HG02981 (cell line): ENCODE measurements around the gene SUMO2.
A peak's percentile ranks its signal among the peaks of the same experiment; 100 is the strongest.
"Not testable (repeated sequence)": the region's sequence is repeated elsewhere in the genome, so short reads cannot be mapped to it uniquely, and the experiment has no call there.

Experiments used
- ATAC-seq: cut with Tn5 transposase; IDR thresholded peaks from one replicate; pipeline ENCODE4 v1.9.1; 2021; ENCODE audit warnings: mild to moderate bottlenecking, moderate library complexity; ENCODE audit not compliant: unreplicated experiment

SUMO2 gene

GRCh38 chr17:75146592-75146991 is 36.2 kb downstream of the SUMO2 start:
- ATAC-seq = no peak

DNA sequence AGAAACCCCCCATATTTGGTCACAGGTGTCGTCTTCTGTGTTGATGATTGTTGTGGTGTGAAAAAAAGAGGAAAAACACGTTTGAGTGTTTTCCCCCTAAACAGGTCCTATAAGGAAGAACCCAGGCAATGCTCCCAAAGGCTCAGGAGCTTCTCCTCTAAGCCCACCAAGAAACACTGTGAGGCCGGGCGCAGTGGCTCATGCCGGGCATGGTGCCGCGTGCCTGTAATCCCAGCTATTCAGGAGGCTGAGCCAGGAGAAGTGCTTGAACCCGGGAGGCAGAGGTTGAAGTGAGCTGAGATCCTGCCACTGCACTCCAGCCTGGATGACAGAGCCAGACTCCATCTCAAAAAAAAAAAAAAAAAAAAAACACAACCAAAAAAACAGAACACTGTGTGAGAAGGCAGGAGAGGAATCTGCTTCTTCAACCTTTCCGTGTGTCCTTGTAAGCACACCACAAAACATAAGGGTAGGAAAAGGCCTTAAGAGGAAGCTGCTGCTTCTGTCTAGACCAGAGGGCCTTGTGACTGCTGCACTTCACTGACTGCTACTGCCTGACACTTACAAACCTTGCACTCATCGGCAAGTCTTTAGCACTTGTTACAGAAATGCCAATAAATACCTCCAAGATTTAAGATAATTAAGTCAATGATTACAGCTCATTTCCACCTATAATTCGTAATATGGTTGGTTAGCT is 37.8 kb downstream of the SUMO2 start:
- ATAC-seq = no peak

GRCh38 chr17:75142236-75142971 is 40.4 kb downstream of the SUMO2 start:
- ATAC-seq = no peak

- ATAC-seq = no peak
Measured at GRCh38 chr17:75138519-75138918, 44.2 kb downstream of the SUMO2 start.

GRCh38 chr17:75137762-75138161 is 45.0 kb downstream of the SUMO2 start:
- not testable (repeated sequence) for ATAC-seq

- ATAC-seq = no peak
Measured at GRCh38 chr17:75135946-75136345, 46.8 kb downstream of the SUMO2 start.

DNA sequence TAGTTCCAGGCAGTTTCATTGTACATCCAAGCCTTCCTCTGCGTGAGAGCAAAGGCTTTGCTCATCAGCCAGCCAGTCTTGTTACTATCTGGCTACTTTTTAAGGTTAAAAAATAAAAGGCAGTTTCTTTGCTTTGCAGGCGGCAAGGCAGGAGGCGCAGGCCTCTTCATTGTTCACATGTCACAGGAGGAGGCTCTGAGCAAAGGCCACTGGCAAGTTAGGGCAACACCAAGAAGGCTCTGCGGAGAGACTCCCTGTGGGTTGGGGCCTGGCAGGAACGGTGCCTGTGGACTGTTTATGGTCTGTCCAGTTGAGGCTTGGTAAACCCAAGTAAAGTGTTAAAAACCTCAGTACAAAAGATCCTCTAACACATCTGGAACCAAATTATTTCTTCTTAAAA is 47.3 kb downstream of the SUMO2 start:
- ATAC-seq = no peak

GRCh38 chr17:75133607-75134347 is 49.0 kb downstream of the SUMO2 start:
- ATAC-seq = not testable (repeated sequence)

DNA sequence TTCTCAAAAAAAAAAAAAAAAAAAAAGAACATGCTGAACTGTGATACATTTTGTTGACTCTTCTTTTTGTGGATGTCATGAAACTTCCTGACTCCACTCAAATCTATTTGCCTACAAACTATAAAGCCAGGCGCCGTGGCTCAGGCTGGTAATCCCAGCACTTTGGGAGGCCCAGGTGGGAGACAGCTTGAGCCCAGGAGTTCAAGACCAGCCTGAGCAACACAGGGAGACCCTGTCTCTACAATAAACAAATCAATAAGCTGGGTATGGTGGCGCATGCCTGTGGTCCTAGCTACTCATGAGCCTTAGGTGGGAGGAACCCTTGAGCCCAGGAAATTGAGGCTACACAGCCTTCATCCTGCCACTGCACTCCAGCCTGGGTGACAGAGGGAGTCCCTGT is 49.8 kb downstream of the SUMO2 start:
- no peak for ATAC-seq

DNA sequence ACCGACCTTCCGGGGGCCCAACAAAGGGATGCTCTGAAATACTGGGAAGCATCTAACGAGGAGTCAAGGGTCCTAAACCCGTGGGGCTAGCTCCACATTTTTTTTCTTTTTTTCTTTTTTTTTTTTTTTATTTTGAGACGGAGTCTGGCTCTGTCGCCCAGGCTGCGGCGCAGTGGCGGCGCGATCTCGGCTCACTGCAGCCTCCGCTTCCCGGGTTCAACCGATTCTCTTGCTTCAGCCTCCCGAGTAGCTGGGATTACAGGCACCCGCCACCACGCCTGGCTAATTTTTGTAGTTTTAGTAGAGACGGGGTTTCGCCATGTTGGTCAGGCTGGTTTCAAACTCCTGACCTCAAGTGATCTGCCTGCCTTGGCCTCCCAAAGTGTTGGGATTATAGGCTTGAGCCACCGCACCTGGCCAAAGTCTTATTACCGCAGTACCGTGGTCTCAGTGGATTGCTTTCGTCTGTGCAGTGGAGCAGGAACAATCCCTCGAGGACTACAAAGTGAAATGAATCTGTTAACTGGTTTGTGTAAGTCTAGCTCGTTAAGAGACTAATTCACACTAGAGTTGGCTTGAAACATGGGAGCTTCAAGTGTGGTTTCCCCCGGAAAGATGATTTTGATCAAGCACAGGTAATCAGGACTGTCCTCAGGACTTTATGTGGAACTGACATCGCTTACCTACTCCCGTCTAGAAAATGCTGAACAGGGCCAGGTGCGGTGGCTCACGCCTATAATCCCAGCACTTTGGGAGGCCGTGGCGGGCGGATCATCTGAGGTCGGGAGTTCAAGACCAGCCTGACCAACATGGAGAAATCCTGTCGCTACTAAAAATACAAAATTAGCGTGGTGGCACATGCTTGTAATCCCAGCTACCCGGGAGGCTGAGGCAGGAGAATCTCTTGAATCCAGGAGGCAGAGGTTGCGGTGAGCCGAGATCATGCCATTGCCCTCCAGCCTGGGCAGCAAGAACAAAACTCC is 50.5 kb downstream of the SUMO2 start:
- not testable (repeated sequence) for ATAC-seq

DNA sequence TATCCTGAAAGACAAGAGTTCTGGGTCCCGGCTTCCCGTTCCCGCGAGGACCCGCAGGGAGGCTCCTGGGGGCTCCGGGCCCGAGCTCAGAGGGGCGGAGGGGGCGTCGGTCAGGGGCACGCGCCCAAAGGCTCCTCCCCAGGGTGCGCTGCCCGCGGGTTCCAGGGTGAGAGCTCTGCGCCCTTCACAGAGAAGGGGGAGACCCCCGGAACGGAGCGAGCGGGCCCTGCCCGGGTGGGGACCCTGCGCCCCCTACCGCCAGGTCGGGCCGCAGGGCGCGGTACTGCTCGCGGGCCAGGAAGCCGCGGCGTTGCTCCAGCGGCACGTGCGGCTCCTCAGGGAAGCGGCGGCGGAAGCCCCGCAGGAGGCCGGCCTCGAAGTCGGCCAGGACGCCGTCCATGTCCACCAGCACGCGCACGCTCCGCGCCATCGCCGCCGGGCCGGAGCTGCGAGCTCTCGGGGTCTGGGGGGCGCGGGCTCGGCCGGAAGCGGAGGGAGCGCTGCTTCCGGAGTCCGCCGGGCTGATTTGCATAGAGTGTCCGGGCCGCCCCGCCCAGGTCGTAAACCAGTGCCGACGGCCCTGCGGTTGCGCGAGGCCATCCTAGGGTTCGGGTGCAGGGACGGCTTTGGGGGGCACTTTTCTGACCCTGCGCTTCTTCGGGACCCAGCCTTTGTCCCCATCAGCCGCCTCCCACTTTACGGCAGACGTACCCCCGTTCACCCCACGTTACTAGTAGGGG is 51.3 kb downstream of the SUMO2 start, which contains the start of gene NT5C:
Gene NT5C, minus strand, starts transcription at position 465 of the 740 bp plus-strand sequence. Its CDS starts 35 bp downstream, at position 430.
- peak; percentile 79 for ATAC-seq

DNA sequence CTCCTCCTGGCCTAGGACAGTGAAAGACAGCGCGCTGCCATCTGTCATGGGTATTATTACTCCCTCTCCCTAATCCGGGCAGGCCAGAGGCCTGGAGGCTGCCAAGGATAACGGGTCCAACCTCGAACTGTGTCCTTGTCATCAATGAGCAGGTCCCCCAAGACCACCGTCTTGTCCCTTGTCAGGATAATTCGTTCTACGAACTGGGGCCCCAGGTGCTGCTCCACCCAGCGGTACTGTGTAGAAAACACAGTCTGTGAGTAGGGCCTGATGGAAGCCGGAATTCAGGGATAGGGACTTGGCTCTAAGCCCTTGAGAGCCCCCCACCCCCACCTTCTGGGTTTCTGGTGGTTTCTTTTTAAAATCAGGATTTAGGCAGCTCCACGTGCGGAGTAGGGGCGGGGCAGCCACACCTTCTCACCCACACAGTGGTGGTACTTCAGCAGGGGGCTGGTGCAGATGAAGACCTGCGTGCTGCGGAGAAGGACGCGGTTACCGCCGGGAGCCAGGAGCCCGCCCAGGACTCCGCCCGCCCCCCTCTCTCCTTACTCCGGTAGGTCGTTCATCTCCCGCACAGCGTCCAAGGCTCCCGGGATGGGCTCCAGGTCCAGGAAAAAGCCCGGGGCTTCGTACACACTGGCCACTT is 52.0 kb downstream of the SUMO2 start:
- no peak for ATAC-seq

- no peak for ATAC-seq
Measured at GRCh38 chr17:75130059-75130631, 52.6 kb downstream of the SUMO2 start.

- no peak for ATAC-seq
Measured at GRCh38 chr17:75129576-75129975, 53.2 kb downstream of the SUMO2 start.

- no peak for ATAC-seq
Measured at GRCh38 chr17:75128694-75129505, 53.9 kb downstream of the SUMO2 start.

DNA sequence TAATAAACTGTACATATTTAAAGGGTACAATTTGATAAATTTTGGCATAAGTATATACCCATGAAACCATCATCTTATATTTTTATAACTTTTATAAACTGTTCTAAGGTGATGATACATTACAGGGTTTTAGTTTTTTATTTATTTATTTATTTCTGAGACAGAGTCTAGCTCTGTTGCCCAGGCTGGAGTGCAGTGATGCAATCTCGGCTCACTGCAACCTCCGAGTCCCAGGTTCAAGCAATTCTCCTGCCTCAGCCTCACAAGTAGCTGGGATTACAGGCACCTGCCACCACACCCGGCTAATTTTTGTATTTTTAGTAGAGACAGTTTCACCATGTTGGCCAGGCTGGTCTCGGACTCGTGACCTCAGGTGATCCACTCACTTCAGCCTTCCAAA is 54.8 kb downstream of the SUMO2 start:
- not testable (repeated sequence) for ATAC-seq

DNA sequence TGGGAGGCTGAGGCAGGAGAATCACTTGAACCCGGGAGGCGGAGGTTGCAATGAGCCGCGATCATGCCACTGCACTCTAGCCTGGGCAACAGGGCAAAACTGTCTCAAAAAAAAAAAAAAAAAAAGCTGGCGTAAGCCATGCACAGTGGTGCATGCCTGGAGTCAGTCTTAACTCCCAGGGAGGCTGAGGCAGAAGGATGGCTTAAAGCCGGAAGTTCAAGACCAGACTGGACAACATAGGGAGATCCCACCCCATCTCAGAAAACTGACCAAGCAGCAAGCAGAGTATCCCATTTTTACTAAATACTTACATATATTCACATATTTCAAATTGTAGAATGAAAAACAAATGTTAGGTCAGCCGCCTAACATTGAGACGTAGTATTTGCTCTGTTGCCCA is 55.8 kb downstream of the SUMO2 start:
- no peak for ATAC-seq

DNA sequence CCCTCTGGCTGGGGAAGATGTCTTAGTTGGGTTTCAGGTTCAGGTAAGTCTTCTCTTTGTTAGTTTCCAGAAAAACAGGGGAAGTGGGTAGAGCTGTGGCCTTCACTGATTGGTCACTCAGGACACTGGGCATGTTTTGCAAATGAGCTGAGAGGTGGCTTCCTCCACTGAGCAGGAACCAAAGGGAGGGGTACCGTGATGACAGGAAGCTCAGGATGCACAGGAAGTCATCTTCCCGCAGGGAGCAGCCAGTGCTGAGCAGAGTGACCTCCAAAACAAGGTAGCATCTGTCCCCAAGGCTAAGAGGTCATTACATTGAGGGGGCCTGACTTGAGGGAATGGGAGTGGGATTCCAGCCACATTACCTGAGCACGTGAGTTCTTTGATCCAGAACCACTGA is 56.8 kb downstream of the SUMO2 start:
- no peak for ATAC-seq
